HG03095 (cell line): ENCODE data around the gene CCDC172.
"Not testable (repeated sequence)": the region's sequence is repeated elsewhere in the genome, so short reads cannot be mapped to it uniquely, and the experiment has no call there.

ENCODE experiments used
- ATAC-seq: cut with Tn5 transposase; IDR thresholded peaks from one replicate; pipeline ENCODE4 v1.9.1; 2021; ENCODE audit warnings: moderate library complexity; ENCODE audit not compliant: unreplicated experiment

The CCDC172 gene

GRCh38 chr10:116329153-116329552 lies 4.9 kb downstream of the CCDC172 start:
- no peak for ATAC-seq

GRCh38 chr10:116331815-116332214 lies 7.6 kb downstream of the CCDC172 start:
- no peak for ATAC-seq

- ATAC-seq = no peak
Observed at GRCh38 chr10:116336866-116337265, 12.6 kb downstream of the CCDC172 start.

GRCh38 chr10:116352125-116352524 lies 27.9 kb downstream of the CCDC172 start:
- ATAC-seq = no peak

- no peak for ATAC-seq
Observed at GRCh38 chr10:116353817-116354216, 29.6 kb downstream of the CCDC172 start.

- no peak for ATAC-seq
Observed at GRCh38 chr10:116355341-116355740, 31.1 kb downstream of the CCDC172 start.

- ATAC-seq = no peak
Observed at GRCh38 chr10:116356833-116357232, 32.6 kb downstream of the CCDC172 start.

GRCh38 chr10:116364868-116365267 lies 40.6 kb downstream of the CCDC172 start:
- ATAC-seq = no peak

GRCh38 chr10:116371737-116372136 lies 47.5 kb downstream of the CCDC172 start:
- ATAC-seq = no peak

GRCh38 chr10:116382290-116382689 lies 58.0 kb downstream of the CCDC172 start:
- no peak for ATAC-seq

- no peak for ATAC-seq
Observed at GRCh38 chr10:116385311-116385710, 61.1 kb downstream of the CCDC172 start.

GRCh38 chr10:116385994-116386809 lies 62.0 kb downstream of the CCDC172 start:
- ATAC-seq = no peak

- not testable (repeated sequence) for ATAC-seq
Observed at GRCh38 chr10:116393246-116393831, 69.1 kb downstream of the CCDC172 start.

GRCh38 chr10:116395223-116395985 lies 71.2 kb downstream of the CCDC172 start:
- ATAC-seq = no peak

GRCh38 chr10:116398224-116398623 lies 74.0 kb downstream of the CCDC172 start:
- no peak for ATAC-seq

- ATAC-seq = no peak
Observed at GRCh38 chr10:116402858-116403257, 78.6 kb downstream of the CCDC172 start.

- no peak for ATAC-seq
Observed at GRCh38 chr10:116403740-116404250, 79.5 kb downstream of the CCDC172 start.

- ATAC-seq = peak; percentile 76
Observed at GRCh38 chr10:116408719-116409118, 84.5 kb downstream of the CCDC172 start.

- no peak for ATAC-seq
Observed at GRCh38 chr10:116410351-116410750, 86.1 kb downstream of the CCDC172 start.

GRCh38 chr10:116417821-116418220 lies 93.6 kb downstream of the CCDC172 start:
- no peak for ATAC-seq

GRCh38 chr10:116418389-116418788 lies 94.1 kb downstream of the CCDC172 start:
- ATAC-seq = no peak

GRCh38 chr10:116421815-116422214 lies 97.6 kb downstream of the CCDC172 start:
- ATAC-seq = no peak
